Neuronal stem cell (in vitro differentiated cells): Measurements from ENCODE around the gene SLC6A19.

Experiments
- DNase-seq: peaks from one replicate; pipeline ENCODE4 v3.0.0-alpha.2; 2013; ENCODE audit warnings: low spot score
- H2AFZ ChIP-seq: one replicate; pipeline ENCODE4 v1.6.1; 2013; ENCODE audit warnings: mild to moderate bottlenecking, low read length, inconsistent platforms
- H2AK5ac ChIP-seq: 2 replicates; pipeline ENCODE4 v1.6.1; 2013; ENCODE audit warnings: low read depth, mild to moderate bottlenecking, inconsistent platforms, low read length, moderate library complexity, mixed read lengths
- H2BK120ac ChIP-seq: 2 replicates; pipeline ENCODE4 v1.6.1; 2013; ENCODE audit warnings: low read depth, mild to moderate bottlenecking, inconsistent platforms, low read length, moderate library complexity, mixed read lengths
- H2BK12ac ChIP-seq: one replicate; pipeline ENCODE4 v1.6.1; 2013; ENCODE audit warnings: low read length, inconsistent platforms
- H2BK15ac ChIP-seq: 2 replicates; pipeline ENCODE4 v1.6.1; 2013; ENCODE audit warnings: mild to moderate bottlenecking, low read length, inconsistent platforms, mixed read lengths
- H2BK5ac ChIP-seq: one replicate; pipeline ENCODE4 v1.6.1; 2013; ENCODE audit warnings: inconsistent platforms, mild to moderate bottlenecking, low read length, moderate library complexity
- H3K14ac ChIP-seq: one replicate; pipeline ENCODE4 v1.6.1; 2013; ENCODE audit warnings: low read length, inconsistent platforms
- H3K18ac ChIP-seq: 2 replicates; pipeline ENCODE4 v1.6.1; 2013; ENCODE audit warnings: low read length, inconsistent platforms
- H3K23ac ChIP-seq: 2 replicates; pipeline ENCODE4 v1.6.1; 2013; ENCODE audit warnings: low read depth, mild to moderate bottlenecking, mixed read lengths, low read length, inconsistent platforms; ENCODE audit not compliant: poor library complexity
- H3K27ac ChIP-seq: replicated peaks from 3 replicates; pipeline ENCODE4 v1.5.1; 2013; ENCODE audit warnings: low read length, inconsistent platforms
- H3K27me3 ChIP-seq, 3 experiments: 2 replicates each; pipeline ENCODE4 v1.6.1; 2013; ENCODE audit warnings: low read length in 3 of 3, mild to moderate bottlenecking in 2 of 3, inconsistent platforms in 1 of 3, low read depth in 1 of 3, mixed read lengths in 1 of 3, moderate library complexity in 1 of 3; ENCODE audit not compliant: control insufficient read depth in 3 of 3, insufficient read depth in 3 of 3
- H3K36me3 ChIP-seq, 2 donors: replicated peaks in 1 of 2; 2 replicates each; pipeline ENCODE4 v1.6.1; 2013; ENCODE audit warnings: low read length in 2 of 2; ENCODE audit not compliant: control insufficient read depth in 2 of 2, insufficient read depth in 2 of 2
- H3K4ac ChIP-seq: 2 replicates; pipeline ENCODE4 v1.6.1; 2013; ENCODE audit warnings: inconsistent platforms, mild to moderate bottlenecking, low read length, moderate library complexity
- H3K4me1 ChIP-seq, 2 donors: 1 replicate in 1 of 2; 2 replicates in 1 of 2; pipeline ENCODE4 v1.6.1; 2013; ENCODE audit warnings: low read length in 2 of 2, low read depth in 1 of 2; ENCODE audit not compliant: control insufficient read depth in 2 of 2, insufficient read depth in 1 of 2
- H3K4me2 ChIP-seq: one replicate; pipeline ENCODE4 v1.6.1; 2013; ENCODE audit warnings: mild to moderate bottlenecking, low read length, inconsistent platforms; ENCODE audit not compliant: insufficient read depth, poor library complexity, severe bottlenecking
- H3K4me3 ChIP-seq, 2 donors: 2 replicates each; pipeline ENCODE4 v1.5.1; 2013; ENCODE audit warnings: low read length in 2 of 2, mild to moderate bottlenecking in 2 of 2, inconsistent platforms in 1 of 2, moderate library complexity in 1 of 2
- H3K79me1 ChIP-seq: one replicate; pipeline ENCODE4 v1.6.1; 2013; ENCODE audit warnings: low read depth, mild to moderate bottlenecking, inconsistent platforms, low read length, moderate library complexity
- H3K9ac ChIP-seq: one replicate; pipeline ENCODE4 v1.6.1; 2013; ENCODE audit warnings: mild to moderate bottlenecking, low read depth, low read length, inconsistent platforms; ENCODE audit not compliant: poor library complexity
- H3K9me3 ChIP-seq, 2 donors: replicated peaks in 1 of 2; 2 replicates each; pipeline versions ENCODE3 to v1.6.1; 2013; ENCODE audit warnings: low read length in 2 of 2, mild to moderate bottlenecking in 2 of 2, inconsistent platforms in 1 of 2, low read depth in 1 of 2, mixed read lengths in 1 of 2, moderate library complexity in 1 of 2; ENCODE audit not compliant: control insufficient read depth in 2 of 2, insufficient read depth in 1 of 2
- H4K8ac ChIP-seq: one replicate; pipeline ENCODE4 v1.6.1; 2013; ENCODE audit warnings: low read depth, mild to moderate bottlenecking, inconsistent platforms, low read length, moderate library complexity
- H4K91ac ChIP-seq: one replicate; pipeline ENCODE4 v1.6.1; 2013; ENCODE audit warnings: low read length, low read depth, mild to moderate bottlenecking, inconsistent platforms; ENCODE audit not compliant: poor library complexity
- WGBS, 2 donors: extraction: QIAGEN DNeasy Blood & Tissue Kit; methylation state at CpG; one replicate each; pipeline ENCODE4 v1.1.7; 2013; ENCODE audit warnings: missing lambda C conversion rate in 2 of 2, mixed read lengths in 1 of 2; ENCODE audit not compliant: insufficient read length in 2 of 2, insufficient replicate concordance in 1 of 2; ENCODE audit errors: extremely low coverage in 2 of 2; 5-methylcytosine and 5-hydroxymethylcytosine counted together

The SLC6A19 gene

GRCh38 chr5:1183424-1184162, 17.8 kb upstream of the SLC6A19 start:
- peak overlapping the region; percentile 20 for H3K23ac ChIP-seq
- peak overlapping the region; percentile 56 for H3K14ac ChIP-seq
- peak overlapping the region; percentile 97 for H2AK5ac ChIP-seq
- no peak overlapping the region for H4K91ac ChIP-seq
- H2AFZ ChIP-seq: peak overlapping the region; percentile 20
- WGBS, 2 donors: no CpG with 5 or more reads among the region's 18 CpGs
- peaks cover 16 to 21% of the 10 kb centered on the region in 2 donors for H3K4me1 ChIP-seq
- no peak for DNase-seq
- peak overlapping the region; percentile 75 for H2BK5ac ChIP-seq
- no peak overlapping the region for H3K9ac ChIP-seq
- H3K36me3 ChIP-seq: no peaks in the 10 kb centered on the region
- H3K4me3 ChIP-seq: no peak overlapping the region
- H3K79me1 ChIP-seq: no peaks in the 10 kb centered on the region
- peak overlapping the region; percentile 81 for H2BK120ac ChIP-seq
- peaks cover 0 to 2% of the 10 kb centered on the region in 2 donors for H3K9me3 ChIP-seq
- H3K27ac ChIP-seq: peak overlapping the region; percentile 46
- no peak overlapping the region for H4K8ac ChIP-seq
- peak overlapping the region; percentile 98 for H2BK15ac ChIP-seq
- H3K4me2 ChIP-seq: no peak overlapping the region
- peak overlapping the region; percentile 73 for H2BK12ac ChIP-seq
- peak overlapping the region; percentile 37 for H3K4ac ChIP-seq
- peaks cover 0 to 5% (median 0%) of the 10 kb centered on the region in 3 experiments for H3K27me3 ChIP-seq
- H3K18ac ChIP-seq: peak overlapping the region; percentile 80

- Histone ChIP-seq H2BK15ac (peak overlapping the region; percentile 98), H3K18ac (peak overlapping the region; percentile 80), H4K8ac (no peak overlapping the region), H3K4me3 (no peak overlapping the region), H2BK12ac (no peak overlapping the region), H2BK120ac (peak overlapping the region; percentile 81), H2BK5ac (peak overlapping the region; percentile 75), H3K36me3 (no peaks in the 10 kb centered on the region), H3K79me1 (no peaks in the 10 kb centered on the region), H3K4me1 (peaks cover 16 to 21% of the 10 kb centered on the region in 2 donors), H3K23ac (no peak overlapping the region), H2AK5ac (peak overlapping the region; percentile 97), H2AFZ (no peak overlapping the region), H3K9ac (no peak overlapping the region), H3K27me3 (peaks cover 0 to 5% (median 0%) of the 10 kb centered on the region in 3 experiments), H3K4ac (peak overlapping the region; percentile 37), H3K9me3 (peaks cover 0 to 2% of the 10 kb centered on the region in 2 donors), H3K27ac (no peak overlapping the region), H4K91ac (no peak overlapping the region), H3K14ac (no peak overlapping the region), H3K4me2 (no peak overlapping the region)
- WGBS, 2 donors: no CpG with 5 or more reads among the region's 8 CpGs
- no peak for DNase-seq
These were observed 17.3 kb upstream of the SLC6A19 start for GRCh38 chr5:1184163-1184470.

GRCh38 chr5:1184481-1184880, 16.9 kb upstream of the SLC6A19 start:
- H3K4me1 ChIP-seq: peaks cover 16 to 21% of the 10 kb centered on the region in 2 donors
- WGBS, 2 donors: no CpG with 5 or more reads among the region's 7 CpGs
- peak overlapping the region; percentile 38 for H3K18ac ChIP-seq
- H2BK5ac ChIP-seq: peak overlapping the region; percentile 53
- H3K23ac ChIP-seq: no peak overlapping the region
- H2BK12ac ChIP-seq: no peak overlapping the region
- H2BK120ac ChIP-seq: peak overlapping the region; percentile 81
- H3K27ac ChIP-seq: no peak overlapping the region
- peak overlapping the region; percentile 97 for H2AK5ac ChIP-seq
- H3K79me1 ChIP-seq: no peaks in the 10 kb centered on the region
- peaks cover 0 to 5% (median 0%) of the 10 kb centered on the region in 3 experiments for H3K27me3 ChIP-seq
- H3K9me3 ChIP-seq: peaks cover 0 to 2% of the 10 kb centered on the region in 2 donors
- no peak overlapping the region for H3K4me3 ChIP-seq
- no peak overlapping the region for H3K4ac ChIP-seq
- no peak overlapping the region for H2AFZ ChIP-seq
- no peaks in the 10 kb centered on the region for H3K36me3 ChIP-seq
- H4K8ac ChIP-seq: no peak overlapping the region
- H2BK15ac ChIP-seq: peak overlapping the region; percentile 98
- H4K91ac ChIP-seq: no peak overlapping the region
- no peak overlapping the region for H3K14ac ChIP-seq
- H3K9ac ChIP-seq: no peak overlapping the region
- no peak for DNase-seq
- H3K4me2 ChIP-seq: no peak overlapping the region

DNA sequence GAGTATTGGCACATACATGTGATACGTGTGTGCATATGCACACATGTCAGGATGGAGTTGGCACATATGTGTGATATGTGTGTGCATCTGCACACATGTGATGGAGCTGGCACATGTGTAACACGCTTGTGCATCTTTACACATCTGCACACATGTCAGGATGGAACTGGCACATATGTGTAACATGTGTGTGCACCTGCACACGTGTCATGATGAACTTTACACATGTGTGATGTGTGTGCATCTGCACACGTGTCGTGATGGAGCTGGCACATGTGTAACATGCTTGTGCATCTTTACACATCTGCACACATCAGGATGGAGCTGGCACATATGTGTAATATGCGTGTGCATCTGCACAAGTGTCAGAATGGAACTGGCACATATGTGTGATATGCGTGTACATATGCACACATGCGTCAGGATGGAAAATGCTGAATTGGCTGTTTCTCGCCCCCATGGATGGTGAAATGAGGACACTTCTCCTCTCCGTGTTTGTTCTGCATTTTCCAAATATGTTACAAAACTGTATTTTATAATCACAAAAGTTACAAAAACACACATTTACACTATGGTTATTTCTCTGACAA, 16.3 kb upstream of the SLC6A19 start:
- Histone ChIP-seq H2BK15ac (no peak overlapping the region), H2BK120ac (no peak overlapping the region), H2BK5ac (peak overlapping the region; percentile 53), H3K36me3 (no peaks in the 10 kb centered on the region), H3K4ac (no peak overlapping the region), H3K9ac (no peak overlapping the region), H3K23ac (no peak overlapping the region), H3K79me1 (no peaks in the 10 kb centered on the region), H2AK5ac (peak overlapping the region; percentile 97), H3K27ac (no peak overlapping the region), H3K9me3 (peaks cover 0 to 2% of the 10 kb centered on the region in 2 donors), H3K4me3 (peak overlapping the region in 1 of 2 donors; percentile 44), H3K4me2 (no peak overlapping the region), H2BK12ac (no peak overlapping the region), H2AFZ (no peak overlapping the region), H4K8ac (no peak overlapping the region), H3K27me3 (peaks cover 0 to 8% (median 0%) of the 10 kb centered on the region in 3 experiments), H4K91ac (no peak overlapping the region), H3K4me1 (peaks cover 16 to 21% of the 10 kb centered on the region in 2 donors), H3K18ac (no peak overlapping the region), H3K14ac (no peak overlapping the region)
- no peak for DNase-seq
- WGBS, 2 donors: no CpG with 5 or more reads among the region's 10 CpGs
